Neuronal stem cell (in vitro differentiated cells): ENCODE data around the gene RHBDF1.
"Not testable (repeated sequence)": the region's sequence is repeated elsewhere in the genome, so short reads cannot be mapped to it uniquely, and the experiment has no call there.

Source experiments
- DNase-seq: peaks from one replicate; pipeline ENCODE4 v3.0.0-alpha.2; 2013; ENCODE audit warnings: low spot score
- H2AFZ ChIP-seq: one replicate; pipeline ENCODE4 v1.6.1; 2013; ENCODE audit warnings: mild to moderate bottlenecking, low read length, inconsistent platforms
- H2AK5ac ChIP-seq: 2 replicates; pipeline ENCODE4 v1.6.1; 2013; ENCODE audit warnings: low read depth, mild to moderate bottlenecking, inconsistent platforms, low read length, moderate library complexity, mixed read lengths
- H2BK120ac ChIP-seq: 2 replicates; pipeline ENCODE4 v1.6.1; 2013; ENCODE audit warnings: low read depth, mild to moderate bottlenecking, inconsistent platforms, low read length, moderate library complexity, mixed read lengths
- H2BK12ac ChIP-seq: one replicate; pipeline ENCODE4 v1.6.1; 2013; ENCODE audit warnings: low read length, inconsistent platforms
- H2BK15ac ChIP-seq: 2 replicates; pipeline ENCODE4 v1.6.1; 2013; ENCODE audit warnings: mild to moderate bottlenecking, low read length, inconsistent platforms, mixed read lengths
- H2BK5ac ChIP-seq: one replicate; pipeline ENCODE4 v1.6.1; 2013; ENCODE audit warnings: inconsistent platforms, mild to moderate bottlenecking, low read length, moderate library complexity
- H3K14ac ChIP-seq: one replicate; pipeline ENCODE4 v1.6.1; 2013; ENCODE audit warnings: low read length, inconsistent platforms
- H3K18ac ChIP-seq: 2 replicates; pipeline ENCODE4 v1.6.1; 2013; ENCODE audit warnings: low read length, inconsistent platforms
- H3K23ac ChIP-seq: 2 replicates; pipeline ENCODE4 v1.6.1; 2013; ENCODE audit warnings: low read depth, mild to moderate bottlenecking, mixed read lengths, low read length, inconsistent platforms; ENCODE audit not compliant: poor library complexity
- H3K27ac ChIP-seq: replicated peaks from 3 replicates; pipeline ENCODE4 v1.5.1; 2013; ENCODE audit warnings: low read length, inconsistent platforms
- H3K27me3 ChIP-seq, 3 experiments: 2 replicates each; pipeline ENCODE4 v1.6.1; 2013; ENCODE audit warnings: low read length in 3 of 3, mild to moderate bottlenecking in 2 of 3, inconsistent platforms in 1 of 3, low read depth in 1 of 3, mixed read lengths in 1 of 3, moderate library complexity in 1 of 3; ENCODE audit not compliant: control insufficient read depth in 3 of 3, insufficient read depth in 3 of 3
- H3K36me3 ChIP-seq, 2 donors: replicated peaks in 1 of 2; 2 replicates each; pipeline ENCODE4 v1.6.1; 2013; ENCODE audit warnings: low read length in 2 of 2; ENCODE audit not compliant: control insufficient read depth in 2 of 2, insufficient read depth in 2 of 2
- H3K4ac ChIP-seq: 2 replicates; pipeline ENCODE4 v1.6.1; 2013; ENCODE audit warnings: inconsistent platforms, mild to moderate bottlenecking, low read length, moderate library complexity
- H3K4me1 ChIP-seq, 2 donors: 1 replicate in 1 of 2; 2 replicates in 1 of 2; pipeline ENCODE4 v1.6.1; 2013; ENCODE audit warnings: low read length in 2 of 2, low read depth in 1 of 2; ENCODE audit not compliant: control insufficient read depth in 2 of 2, insufficient read depth in 1 of 2
- H3K4me2 ChIP-seq: one replicate; pipeline ENCODE4 v1.6.1; 2013; ENCODE audit warnings: mild to moderate bottlenecking, low read length, inconsistent platforms; ENCODE audit not compliant: insufficient read depth, poor library complexity, severe bottlenecking
- H3K4me3 ChIP-seq, 2 donors: 2 replicates each; pipeline ENCODE4 v1.5.1; 2013; ENCODE audit warnings: low read length in 2 of 2, mild to moderate bottlenecking in 2 of 2, inconsistent platforms in 1 of 2, moderate library complexity in 1 of 2
- H3K79me1 ChIP-seq: one replicate; pipeline ENCODE4 v1.6.1; 2013; ENCODE audit warnings: low read depth, mild to moderate bottlenecking, inconsistent platforms, low read length, moderate library complexity
- H3K9ac ChIP-seq: one replicate; pipeline ENCODE4 v1.6.1; 2013; ENCODE audit warnings: mild to moderate bottlenecking, low read depth, low read length, inconsistent platforms; ENCODE audit not compliant: poor library complexity
- H3K9me3 ChIP-seq, 2 donors: replicated peaks in 1 of 2; 2 replicates each; pipeline versions ENCODE3 to v1.6.1; 2013; ENCODE audit warnings: low read length in 2 of 2, mild to moderate bottlenecking in 2 of 2, inconsistent platforms in 1 of 2, low read depth in 1 of 2, mixed read lengths in 1 of 2, moderate library complexity in 1 of 2; ENCODE audit not compliant: control insufficient read depth in 2 of 2, insufficient read depth in 1 of 2
- H4K8ac ChIP-seq: one replicate; pipeline ENCODE4 v1.6.1; 2013; ENCODE audit warnings: low read depth, mild to moderate bottlenecking, inconsistent platforms, low read length, moderate library complexity
- H4K91ac ChIP-seq: one replicate; pipeline ENCODE4 v1.6.1; 2013; ENCODE audit warnings: low read length, low read depth, mild to moderate bottlenecking, inconsistent platforms; ENCODE audit not compliant: poor library complexity
- WGBS, 2 donors: extraction: QIAGEN DNeasy Blood & Tissue Kit; methylation state at CpG; one replicate each; pipeline ENCODE4 v1.1.7; 2013; ENCODE audit warnings: missing lambda C conversion rate in 2 of 2, mixed read lengths in 1 of 2; ENCODE audit not compliant: insufficient read length in 2 of 2, insufficient replicate concordance in 1 of 2; ENCODE audit errors: extremely low coverage in 2 of 2; 5-methylcytosine and 5-hydroxymethylcytosine counted together

The RHBDF1 gene

GRCh38 chr16:24151-24550 lies 48.3 kb downstream of the RHBDF1 start:
- not testable (repeated sequence) for H3K9ac ChIP-seq, H3K14ac ChIP-seq, H3K27ac ChIP-seq, H4K8ac ChIP-seq, H3K4me2 ChIP-seq, H3K4me1 ChIP-seq, H4K91ac ChIP-seq, H2AFZ ChIP-seq, H3K9me3 ChIP-seq, H2AK5ac ChIP-seq, H3K4me3 ChIP-seq, H3K79me1 ChIP-seq, H3K23ac ChIP-seq, DNase-seq, H3K4ac ChIP-seq, H3K36me3 ChIP-seq, H2BK120ac ChIP-seq, H2BK5ac ChIP-seq, H2BK15ac ChIP-seq, H2BK12ac ChIP-seq, H3K18ac ChIP-seq, H3K27me3 ChIP-seq
- no CpG with 5 or more reads among the region's 22 CpGs for WGBS, 2 donors

DNA sequence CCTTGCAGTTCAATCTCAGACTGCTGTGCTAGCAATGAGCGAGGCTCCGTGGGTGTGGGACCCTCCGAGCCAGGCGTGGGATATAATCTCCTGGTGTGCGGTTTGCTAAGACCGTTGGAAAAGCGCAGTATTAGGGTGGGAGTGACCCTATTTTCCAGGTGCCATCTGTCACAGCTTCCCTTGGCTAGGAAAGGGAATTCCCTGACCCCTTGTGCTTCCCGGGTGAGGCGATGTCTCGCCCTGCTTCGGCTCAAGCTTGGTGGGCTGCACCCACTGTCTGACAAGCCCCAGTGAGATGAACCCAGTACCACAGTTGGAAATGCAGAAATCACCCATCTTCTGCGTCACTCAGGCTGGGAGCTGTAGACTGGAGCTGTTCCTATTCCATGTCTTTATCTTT lies 51.5 kb downstream of the RHBDF1 start:
- WGBS, 2 donors = no CpG with 5 or more reads among the region's 12 CpGs
- H4K91ac ChIP-seq = not testable (repeated sequence)

DNA sequence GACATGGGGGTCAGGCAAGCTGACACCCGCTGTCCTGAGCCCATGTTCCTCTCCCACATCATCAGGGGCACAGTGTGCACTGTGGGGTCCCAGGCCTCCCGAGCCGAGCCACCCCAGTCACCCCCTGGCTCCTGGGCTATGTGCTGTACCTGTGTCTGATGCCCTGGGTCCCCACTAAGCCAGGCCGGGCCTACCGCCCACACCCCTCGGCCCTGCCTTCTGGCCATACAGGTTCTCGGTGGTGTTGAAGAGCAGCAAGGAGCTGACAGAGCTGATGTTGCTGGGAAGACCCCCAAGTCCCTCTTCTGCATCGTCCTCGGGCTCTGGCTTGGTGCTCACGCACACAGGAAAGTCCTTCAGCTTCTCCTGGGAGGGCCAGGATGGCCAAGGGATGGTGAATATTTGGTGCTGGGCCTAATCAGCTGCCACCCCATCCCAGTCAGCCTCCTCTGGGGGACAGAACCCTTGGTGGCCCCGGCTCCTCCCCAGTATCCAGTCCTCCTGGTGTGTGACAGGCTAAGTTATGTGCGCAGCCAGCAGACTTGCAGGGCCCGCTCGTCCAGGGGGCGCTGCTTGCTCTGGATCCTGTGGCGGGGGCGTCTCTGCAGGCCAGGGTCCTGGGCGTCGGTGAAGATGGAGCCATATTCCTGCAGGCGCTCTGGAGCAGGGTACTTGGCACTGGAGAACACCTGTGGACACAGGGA lies 55.2 kb downstream of the RHBDF1 start:
- not testable (repeated sequence) for H2AK5ac ChIP-seq, H3K27ac ChIP-seq, H4K91ac ChIP-seq, H3K18ac ChIP-seq, H4K8ac ChIP-seq, H3K4ac ChIP-seq, H2BK120ac ChIP-seq, H3K9ac ChIP-seq, H3K36me3 ChIP-seq, H3K4me3 ChIP-seq, H2AFZ ChIP-seq, H3K14ac ChIP-seq, H3K4me1 ChIP-seq, H3K23ac ChIP-seq, H3K27me3 ChIP-seq, DNase-seq, H3K79me1 ChIP-seq, H3K4me2 ChIP-seq, H2BK5ac ChIP-seq, H2BK12ac ChIP-seq, H2BK15ac ChIP-seq, H3K9me3 ChIP-seq
- WGBS, 2 donors = no CpG with 5 or more reads among the region's 20 CpGs

More for the DNA sequence above, 51.5 kb downstream of the RHBDF1 start:
- not testable (repeated sequence) for H3K79me1 ChIP-seq, H3K14ac ChIP-seq, H2BK12ac ChIP-seq, H3K4ac ChIP-seq, H3K23ac ChIP-seq, DNase-seq, H3K36me3 ChIP-seq, H3K27me3 ChIP-seq, H3K27ac ChIP-seq, H2AK5ac ChIP-seq, H3K9ac ChIP-seq, H3K4me1 ChIP-seq, H2BK5ac ChIP-seq, H3K18ac ChIP-seq, H4K8ac ChIP-seq, H3K9me3 ChIP-seq, H2AFZ ChIP-seq, H3K4me3 ChIP-seq, H2BK15ac ChIP-seq, H3K4me2 ChIP-seq, H2BK120ac ChIP-seq

- H3K9ac ChIP-seq, H2BK5ac ChIP-seq, DNase-seq, H3K4me2 ChIP-seq, H3K4me3 ChIP-seq, H2BK15ac ChIP-seq, H4K91ac ChIP-seq, H4K8ac ChIP-seq, H3K4ac ChIP-seq, H2BK12ac ChIP-seq, H3K14ac ChIP-seq, H3K18ac ChIP-seq, H2AK5ac ChIP-seq, H2BK120ac ChIP-seq, H3K9me3 ChIP-seq, H3K4me1 ChIP-seq, H3K27me3 ChIP-seq, H3K27ac ChIP-seq, H3K23ac ChIP-seq, H2AFZ ChIP-seq, H3K79me1 ChIP-seq, H3K36me3 ChIP-seq: not testable (repeated sequence)
- WGBS, 2 donors = no CpG with 5 or more reads among the region's 27 CpGs
Measured at GRCh38 chr16:10772-11171, 61.7 kb downstream of the RHBDF1 start.
